Ramos (cell line): ENCODE results near the gene THUMPD1.
"Not testable (repeated sequence)": the region's sequence is repeated elsewhere in the genome, so short reads cannot be mapped to it uniquely, and the experiment has no call there.

ENCODE experiments used
- in situ Hi-C: fragments of 300-500 bp; cut with MboI; formaldehyde crosslinking; loops from one replicate; pipeline ENCODE4 v1.14.3; 2022; ENCODE audit warnings: low sequenced_read_pairs; ENCODE audit not compliant: unreplicated experiment

The THUMPD1 gene

DNA sequence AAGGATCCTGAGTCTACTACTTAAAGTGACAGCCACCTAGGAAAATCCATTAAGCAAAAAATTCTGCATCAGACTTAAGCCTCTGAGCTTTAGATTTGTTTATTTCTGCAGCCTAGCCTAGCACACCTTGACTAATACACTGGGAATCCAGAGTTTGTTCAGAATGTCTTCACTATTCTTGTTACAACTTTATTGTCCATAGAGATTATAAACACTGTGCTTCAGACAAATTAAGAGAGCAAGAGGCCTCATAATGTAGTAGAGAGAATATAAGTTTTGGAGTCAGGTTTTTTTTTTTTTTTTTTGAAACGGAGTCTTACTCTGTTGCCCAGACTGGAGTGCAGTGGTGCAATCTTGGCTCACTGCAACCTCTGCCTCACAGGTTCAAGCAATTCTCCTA is 8.9 kb upstream of the THUMPD1 start:
- in situ Hi-C loops, result no loop called here

DNA sequence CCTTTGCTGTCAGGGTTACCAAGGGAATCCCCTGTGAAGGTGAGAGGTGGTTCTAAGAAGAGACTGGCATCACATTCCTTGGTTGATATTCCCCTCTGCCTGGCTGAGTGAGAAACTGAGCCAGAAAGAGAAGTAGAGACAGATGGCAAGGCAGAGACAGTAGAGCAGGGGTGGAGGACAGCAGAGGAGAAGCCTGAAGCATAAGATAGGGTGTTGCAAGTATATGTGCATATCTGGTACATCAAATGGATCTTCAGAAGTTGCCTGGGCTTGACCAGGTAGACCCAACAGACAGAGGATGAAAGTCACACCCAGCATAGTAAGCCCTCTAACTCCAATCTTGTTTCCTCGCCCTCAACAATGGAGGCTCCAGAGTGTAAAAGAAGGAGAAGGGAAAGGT is 7.9 kb upstream of the THUMPD1 start:
- in situ Hi-C loops, result no loop called here

DNA sequence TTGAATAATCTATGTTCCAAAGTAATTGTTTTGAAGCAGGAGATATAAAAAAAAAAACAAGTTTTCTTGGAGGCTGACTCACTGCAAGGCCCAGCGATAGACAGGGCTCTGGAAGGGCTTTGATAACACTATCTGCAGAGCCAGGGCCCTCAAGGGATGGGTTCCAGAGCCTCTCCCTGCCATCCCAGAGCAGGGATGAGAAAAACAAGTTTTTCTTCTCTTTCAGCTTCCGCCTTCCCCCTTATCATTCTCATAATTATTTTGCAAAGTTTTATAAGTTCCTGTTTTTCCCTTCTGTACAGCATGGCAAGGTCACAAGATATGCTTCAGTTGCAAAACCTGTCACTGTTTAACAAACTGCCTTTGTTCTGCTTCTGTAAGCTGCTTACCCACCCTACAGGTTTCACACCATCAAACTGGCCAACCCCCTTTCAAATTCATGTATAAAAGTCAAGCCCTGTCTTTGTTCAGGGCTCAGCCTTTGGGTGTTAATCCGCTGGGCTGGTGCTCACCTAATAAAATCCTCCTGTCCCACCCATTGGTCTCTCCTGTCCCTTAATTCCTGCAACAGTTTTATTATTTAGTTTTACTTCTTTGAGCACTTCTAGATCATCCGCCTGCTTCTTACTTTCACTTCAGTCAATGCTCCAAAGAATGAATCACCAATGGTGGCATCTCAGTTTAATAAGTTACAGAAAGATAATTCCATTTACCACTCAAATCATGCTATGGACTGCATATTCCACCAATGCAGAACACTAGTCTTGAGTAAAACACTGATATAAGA is 5.6 kb upstream of the THUMPD1 start:
- in situ Hi-C loops, result no loop called here

DNA sequence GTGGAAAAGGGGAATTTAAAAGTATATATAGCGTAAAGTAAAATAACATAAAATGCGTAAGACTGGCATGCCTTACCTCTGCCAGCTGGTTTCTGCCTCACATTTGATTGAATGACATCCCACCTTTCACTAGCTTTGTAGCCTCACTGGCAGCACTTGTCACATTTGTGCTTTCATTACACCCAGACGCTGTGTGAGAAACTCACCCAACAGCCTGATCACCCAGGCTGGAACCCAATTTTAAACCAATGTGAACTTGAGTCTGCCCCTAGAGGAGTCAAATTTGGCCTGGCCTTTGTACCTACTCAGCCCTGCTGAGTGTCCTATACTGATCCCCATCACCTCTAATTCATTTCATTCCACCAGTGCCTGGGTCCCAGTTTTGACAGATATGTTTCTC is 4.8 kb upstream of the THUMPD1 start:
- in situ Hi-C loops, result no loop called here

DNA sequence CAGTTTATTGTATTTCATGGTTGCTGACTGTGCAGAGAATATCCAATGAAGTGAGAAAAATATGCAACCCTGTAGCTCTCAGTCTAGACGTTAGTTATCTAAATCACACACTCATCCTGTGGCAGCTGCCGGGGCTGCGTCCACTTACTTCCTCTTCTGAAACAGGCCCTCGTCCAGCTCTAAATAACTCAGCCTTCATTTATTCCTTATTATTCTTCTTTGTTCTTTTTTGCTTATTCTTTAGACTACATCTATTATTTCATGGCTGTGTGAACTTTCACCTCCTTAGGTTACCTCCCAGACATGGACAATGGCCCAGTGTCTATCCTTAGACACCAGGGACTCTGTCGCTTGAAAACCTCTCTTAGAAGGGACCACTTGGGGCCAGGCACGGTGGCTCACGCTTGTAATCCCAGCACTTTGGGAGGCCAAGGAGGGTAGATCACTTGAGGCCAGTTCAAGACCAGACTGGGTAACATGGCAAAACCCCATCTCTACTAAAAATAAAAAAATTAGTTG is 3.4 kb upstream of the THUMPD1 start:
- in situ Hi-C loops, result no loop called here

DNA sequence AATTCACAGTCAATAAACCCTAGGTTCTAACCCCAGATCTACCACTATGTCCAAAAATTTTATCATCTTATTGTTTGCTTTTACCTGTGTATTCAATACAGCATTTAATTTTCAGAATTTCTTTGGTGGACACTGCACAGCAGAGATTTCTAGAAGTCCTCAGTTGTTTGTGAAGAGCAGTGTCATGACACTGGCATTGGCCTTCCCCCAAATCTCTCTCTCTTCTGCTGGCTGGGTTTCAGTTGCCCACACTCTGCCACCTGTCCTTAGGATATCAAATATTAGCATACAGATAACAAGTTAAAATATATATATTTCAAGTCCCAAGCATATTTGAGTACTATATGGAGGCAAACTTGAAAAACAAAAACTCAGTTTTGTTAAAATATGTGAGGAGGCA is 2.0 kb upstream of the THUMPD1 start:
- in situ Hi-C loops, result no loop called here

DNA sequence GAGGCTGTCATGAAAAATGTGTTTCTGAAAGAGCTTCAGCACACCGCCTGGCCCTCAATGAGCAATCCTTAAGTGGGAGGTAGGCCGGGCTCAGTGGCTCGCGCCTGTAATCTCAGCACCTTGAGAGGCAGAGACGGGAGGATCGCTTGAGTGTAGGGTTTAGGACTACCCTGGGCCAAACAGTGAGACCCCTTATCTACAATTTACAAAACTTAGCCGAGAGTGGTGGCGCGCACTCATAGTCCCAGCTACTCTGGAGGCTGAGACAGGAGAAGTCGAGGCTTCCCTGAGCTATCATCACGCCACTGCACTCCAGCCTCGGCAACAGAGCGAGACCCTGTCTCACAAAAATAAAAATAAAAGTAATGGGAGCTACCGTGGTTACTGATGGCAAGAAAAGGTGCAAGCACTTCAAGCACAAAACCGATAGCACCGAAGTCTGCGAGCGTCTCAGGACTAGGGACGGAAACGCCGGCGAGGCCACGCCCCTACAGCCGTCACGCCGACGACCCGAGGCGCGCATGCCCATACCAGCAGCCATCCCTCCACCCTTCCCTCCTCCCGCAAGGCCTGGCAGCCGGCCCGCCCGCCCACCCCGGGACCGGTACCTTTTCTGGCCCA is 607 bp downstream of the THUMPD1 start:
- in situ Hi-C loops, result no loop called here

DNA sequence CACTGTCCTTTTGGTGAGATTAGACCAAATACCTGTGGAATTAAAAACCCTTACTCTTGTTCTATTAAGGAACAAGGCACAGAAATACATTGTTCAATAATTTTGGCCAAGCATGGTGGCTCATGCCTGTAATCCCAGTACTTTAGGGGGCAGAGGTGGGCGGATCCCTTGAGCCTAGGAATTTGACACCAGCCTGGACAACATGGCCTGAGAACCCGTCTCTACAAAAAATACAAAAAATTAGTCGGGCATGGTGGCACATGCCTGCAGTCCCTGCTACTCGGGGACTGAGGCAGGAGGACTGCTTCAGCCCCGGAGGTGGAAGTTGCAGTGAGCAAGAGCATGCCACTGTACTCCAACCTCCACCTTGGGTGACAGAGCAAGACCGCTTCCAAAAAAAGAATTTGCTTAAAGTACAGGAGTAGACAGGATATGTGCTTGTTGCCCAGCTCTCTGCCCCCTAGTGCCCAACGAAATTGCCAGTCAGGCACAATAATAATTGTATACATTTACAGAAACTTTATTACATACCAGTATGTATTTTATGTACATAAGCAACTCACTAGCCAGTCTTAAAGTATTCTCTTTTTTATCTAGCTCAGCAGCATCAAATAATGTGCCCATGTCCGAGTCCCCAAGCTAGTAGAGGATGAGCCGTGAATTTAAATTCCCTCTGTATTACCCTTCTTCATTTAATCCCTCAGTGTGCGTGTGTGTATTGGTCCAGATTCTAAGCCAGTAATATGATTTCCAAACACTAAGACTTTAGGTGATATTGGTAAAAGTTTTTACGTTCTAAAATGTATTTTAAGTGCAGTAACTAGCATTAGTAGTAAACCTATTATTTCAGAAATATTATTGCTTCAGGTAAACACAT is 1.4 kb downstream of the THUMPD1 start:
- in situ Hi-C loops, result no loop called here

DNA sequence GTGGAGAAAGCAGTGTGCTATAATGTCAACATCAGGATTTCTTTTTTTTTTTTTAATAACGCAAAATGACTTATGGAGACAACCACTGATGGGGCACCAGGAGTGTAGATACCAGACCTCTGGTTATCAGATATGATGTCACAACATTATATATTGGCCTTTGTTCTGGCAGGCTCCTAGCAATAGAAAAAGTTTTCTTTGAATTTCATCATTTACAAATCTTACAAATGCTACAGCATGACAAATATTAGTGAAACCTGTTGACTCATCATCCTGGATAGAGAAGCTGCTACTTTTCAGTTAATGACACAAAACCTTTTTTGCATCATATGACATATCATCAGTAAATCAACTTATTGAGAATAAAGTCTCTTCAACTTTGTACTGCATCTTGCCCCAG is 6.1 kb downstream of the THUMPD1 start:
- in situ Hi-C loops, result no loop called here

DNA sequence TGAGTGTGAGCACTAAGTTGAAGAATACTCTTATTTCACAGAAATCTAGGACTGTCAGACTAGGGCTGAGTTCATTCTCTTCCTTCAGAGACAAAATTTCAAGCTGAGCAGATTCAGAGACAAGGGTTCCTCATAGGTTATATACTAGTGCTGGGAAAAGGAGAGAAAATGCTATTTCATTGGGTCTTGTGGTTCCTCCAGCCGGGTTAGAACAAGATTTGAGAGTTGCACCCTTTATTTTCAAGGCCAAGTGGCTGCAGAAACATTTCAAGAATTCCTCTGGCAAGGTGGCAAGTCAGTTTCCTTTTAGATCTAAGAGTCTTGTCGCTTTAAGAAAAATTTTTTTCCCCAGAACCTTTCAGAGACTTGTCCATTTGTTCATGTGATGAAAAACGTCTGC is 6.8 kb downstream of the THUMPD1 start:
- in situ Hi-C loops, result no loop called here

DNA sequence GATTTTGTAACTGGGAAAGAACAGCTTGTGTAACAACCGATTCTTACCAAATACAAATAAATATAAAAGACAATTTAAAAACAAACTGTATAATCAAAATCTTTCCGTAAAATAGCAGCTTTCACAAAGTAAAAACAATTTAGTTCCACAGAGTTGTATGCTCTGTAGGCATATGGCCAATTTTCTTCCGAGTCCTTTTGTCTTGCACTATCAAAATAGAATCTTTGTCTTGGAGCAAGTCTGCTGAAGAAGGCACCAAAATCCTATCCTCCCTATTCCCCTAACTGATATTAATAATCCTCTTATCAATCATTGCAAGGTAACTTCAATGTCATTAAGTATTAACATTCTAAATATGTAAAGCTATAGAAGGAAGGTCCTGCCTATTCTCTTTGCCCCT is 7.6 kb downstream of the THUMPD1 start:
- in situ Hi-C loops, result no loop called here

DNA sequence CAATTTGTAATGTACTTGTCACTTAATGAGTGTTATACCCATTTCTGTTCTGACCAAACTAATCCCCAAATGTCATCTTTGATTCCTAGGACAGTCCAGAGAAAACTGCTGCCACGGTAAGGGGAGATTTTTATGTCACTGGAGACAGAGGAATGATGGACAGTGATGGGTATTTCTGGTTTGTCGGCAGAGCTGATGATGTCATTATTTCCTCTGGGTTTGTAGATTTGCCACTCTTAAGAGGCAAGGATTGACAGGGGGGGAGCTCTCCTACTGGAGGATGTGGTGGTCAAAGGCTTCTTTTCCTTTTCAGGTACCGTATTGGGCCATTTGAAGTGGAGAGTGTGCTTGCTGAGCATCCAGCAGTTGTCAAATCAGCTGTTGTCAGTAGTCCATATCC is 12.5 kb downstream of the THUMPD1 start:
- in situ Hi-C loops, result no loop called here

DNA sequence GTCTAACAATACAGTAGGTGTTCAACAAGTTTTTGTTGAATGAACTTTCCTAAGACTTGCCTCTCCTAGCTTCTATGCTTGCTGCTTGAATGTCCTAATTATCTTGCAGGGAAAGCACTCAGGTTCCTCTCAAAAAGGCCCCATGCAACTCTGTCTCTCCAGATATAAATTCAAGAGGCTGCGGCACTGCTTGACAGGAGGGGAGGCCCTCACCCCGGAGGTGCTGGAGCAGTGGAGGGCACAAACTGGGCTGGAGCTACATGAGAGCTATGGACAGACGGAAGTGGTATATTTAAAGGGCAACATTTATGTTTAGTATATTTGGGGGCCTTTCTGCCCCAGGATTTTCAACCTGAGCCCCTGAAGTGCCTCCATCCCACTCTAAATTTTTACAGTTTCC is 14.4 kb downstream of the THUMPD1 start:
- in situ Hi-C loops, result no loop called here

DNA sequence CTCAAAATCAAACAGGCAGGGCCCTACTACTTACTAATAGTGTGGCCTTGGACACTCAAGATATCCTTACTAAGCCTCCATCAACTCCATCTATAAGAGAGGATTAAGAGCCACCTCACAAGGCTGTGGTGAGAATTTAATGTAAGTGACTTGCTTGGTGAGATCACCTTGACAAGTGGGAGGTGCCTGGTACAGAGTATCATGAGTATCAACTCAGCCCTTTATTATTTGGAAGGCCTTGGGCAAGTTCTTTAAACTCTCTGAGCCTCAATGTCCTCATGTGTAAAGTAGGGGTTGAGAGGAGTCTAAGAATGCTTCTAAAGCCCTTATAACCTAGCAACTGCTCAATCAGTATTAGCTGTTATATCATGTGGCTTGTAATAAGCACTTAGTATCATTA is 15.0 kb downstream of the THUMPD1 start:
- in situ Hi-C loops, result no loop called here

DNA sequence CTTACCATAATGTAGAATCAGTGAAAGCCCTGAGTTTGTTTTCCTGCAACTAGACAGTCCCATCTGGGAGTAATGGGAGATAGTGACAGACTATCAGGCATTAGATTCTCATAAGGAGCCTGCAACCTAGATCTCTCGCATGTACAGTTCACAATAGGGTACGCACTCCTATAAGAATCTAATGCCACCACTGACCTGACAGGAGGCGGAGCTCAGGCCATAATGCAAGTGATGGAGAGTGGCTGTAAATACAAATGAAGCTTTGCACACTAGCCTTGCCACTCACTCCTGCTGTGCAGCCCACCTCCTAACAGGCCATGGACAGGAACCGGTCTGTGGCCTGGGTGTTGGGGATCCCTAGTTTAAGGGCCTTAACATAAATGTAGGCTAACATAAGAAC is 21.4 kb downstream of the THUMPD1 start:
- in situ Hi-C loops, result no loop called here

DNA sequence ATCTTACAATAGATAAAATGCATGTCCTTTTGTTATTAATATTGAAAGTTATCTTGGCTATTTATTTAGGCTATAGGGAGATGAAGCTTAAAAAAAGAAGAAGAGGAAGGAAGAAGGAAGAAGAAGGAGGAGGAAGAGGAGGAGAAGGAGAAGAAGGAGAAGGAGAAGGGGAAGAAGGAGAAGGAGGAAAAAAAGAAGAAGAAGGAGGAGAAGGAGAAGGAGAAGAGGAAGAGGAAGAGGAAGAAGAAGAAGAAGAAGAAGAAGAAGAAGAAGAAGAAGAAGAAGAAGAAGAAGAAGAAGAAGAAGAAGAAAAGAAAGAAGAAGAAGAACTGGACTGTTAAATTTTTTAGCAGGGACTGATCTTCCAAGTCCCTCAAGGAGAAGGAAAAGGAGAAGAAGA is 23.9 kb downstream of the THUMPD1 start:
- in situ Hi-C loops, result not testable (repeated sequence)

DNA sequence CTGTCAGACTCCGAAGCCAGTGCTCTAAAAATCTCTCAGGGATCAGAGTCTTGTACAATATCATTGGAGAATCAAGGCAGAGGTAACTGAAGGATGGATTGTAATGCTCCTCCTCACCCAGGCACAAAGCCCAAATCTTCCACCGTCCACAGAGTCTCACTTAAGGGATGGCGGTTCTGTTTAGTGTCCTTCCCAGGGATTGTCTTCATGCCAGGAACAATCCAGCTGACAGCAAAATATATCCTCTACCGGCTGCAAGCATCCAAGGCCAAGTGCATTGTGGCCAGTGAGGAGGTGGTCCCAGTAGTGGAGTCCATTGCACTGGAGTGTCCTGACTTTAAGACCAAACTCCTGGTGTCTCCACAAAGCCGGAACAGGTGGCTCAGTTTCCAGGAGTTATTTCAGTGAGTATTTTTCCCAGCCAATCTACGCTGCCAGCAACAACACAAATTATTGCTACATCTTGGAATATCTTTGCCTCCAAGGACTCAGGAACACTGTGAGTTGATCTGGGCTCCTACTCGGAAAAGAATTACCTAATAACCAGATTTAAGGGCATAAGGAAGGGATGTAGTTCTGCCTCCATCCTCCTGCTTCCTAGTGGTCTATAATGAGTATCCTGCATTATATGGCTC is 30.2 kb downstream of the THUMPD1 start:
- in situ Hi-C loops, result no loop called here

DNA sequence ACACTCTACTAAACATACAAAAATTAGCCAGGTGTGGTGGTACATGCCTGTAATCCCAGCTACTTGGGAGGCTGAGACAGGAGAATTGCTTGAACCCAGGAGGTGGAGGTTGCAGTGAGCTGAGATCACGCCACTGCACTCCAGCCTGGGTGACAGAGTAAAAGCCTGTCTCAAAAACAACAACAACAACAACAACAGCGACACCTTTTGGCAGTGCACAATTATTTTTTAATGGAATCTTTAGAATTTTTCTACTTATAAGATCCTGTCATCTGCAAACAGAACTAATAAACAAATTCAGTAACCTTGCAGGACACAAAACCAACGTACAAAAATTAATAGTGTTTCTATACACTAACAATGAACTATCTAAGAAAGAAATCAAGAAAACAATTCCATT is 33.5 kb downstream of the THUMPD1 start:
- in situ Hi-C loops, result not testable (repeated sequence)

DNA sequence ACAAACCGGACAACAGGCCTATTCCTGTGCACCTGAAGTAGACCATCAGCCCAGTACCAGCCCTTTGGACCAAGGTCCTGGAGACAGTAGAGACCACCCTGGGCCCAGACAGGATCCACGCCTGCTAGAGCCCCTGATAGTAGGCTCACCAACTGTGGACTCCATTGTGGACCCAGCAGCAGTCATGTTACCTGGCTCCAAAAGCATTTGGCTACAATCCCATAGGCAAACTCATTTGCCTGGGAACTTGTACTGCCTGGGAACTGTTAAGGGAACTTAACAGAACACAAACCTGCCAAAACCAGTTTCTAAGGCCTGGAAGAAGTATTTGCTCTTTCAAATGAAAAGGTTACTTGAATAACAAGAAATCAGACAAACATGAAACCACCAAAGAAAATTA is 34.2 kb downstream of the THUMPD1 start:
- in situ Hi-C loops, result no loop called here

DNA sequence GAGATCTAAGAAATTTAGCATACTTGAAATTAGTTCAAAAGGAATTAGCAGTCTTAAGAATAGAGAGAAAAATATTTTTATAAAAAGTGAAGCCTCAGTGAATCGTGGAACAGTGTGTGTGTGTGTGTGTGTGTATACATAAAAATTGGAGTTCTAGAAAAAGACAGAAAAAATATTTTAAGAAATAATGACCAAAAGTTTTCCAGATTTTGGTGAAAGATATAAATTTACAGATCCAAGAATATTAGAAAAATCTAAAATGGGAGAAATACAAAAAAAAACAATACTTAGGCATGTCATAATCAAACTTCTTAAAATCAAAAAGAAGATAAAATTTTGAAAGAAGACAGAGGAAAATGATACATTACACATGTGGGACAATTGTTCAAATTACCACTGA is 35.6 kb downstream of the THUMPD1 start:
- in situ Hi-C loops, result not testable (repeated sequence)

DNA sequence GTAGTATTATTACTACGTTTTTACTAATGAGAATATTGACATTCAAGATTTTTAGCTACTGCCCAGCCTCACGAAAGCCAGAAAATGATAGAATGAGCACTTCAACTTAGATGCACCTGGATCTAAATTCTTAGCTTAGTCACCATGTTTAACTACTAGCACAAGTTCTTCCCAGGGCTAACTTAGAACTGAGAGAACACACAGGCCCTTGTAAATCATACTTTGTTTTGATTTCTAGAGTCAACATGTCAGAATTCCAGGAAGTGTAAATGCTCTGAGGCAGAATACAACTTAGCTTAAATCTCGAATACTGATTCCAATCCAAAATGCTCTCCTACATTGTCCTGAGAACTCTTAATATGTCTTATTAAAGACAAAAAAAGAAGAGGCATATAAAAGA is 37.3 kb downstream of the THUMPD1 start:
- in situ Hi-C loops, result no loop called here
